HEK293 (cell line): ENCODE data around the gene NCR3LG1.

ENCODE experiments used
- ZBTB11 ChIP-seq: fragments of 450-650 bp; formaldehyde crosslinking; conservative IDR thresholded peaks from 2 replicates; pipeline ENCODE4 v1.5.1; 2016; ENCODE audit warnings: low read depth, missing biosample characterization, missing genetic modification characterization
- ZFHX2 ChIP-seq: fragments of 450-650 bp; formaldehyde crosslinking; conservative IDR thresholded peaks from 2 replicates; pipeline ENCODE4 v1.5.1; 2016; ENCODE audit warnings: missing biosample characterization, missing genetic modification characterization
- ZFP69B ChIP-seq: fragments of 450-650 bp; formaldehyde crosslinking; IDR thresholded peaks from 2 replicates; pipeline ENCODE4 v1.5.1; 2016; ENCODE audit warnings: missing biosample characterization, missing genetic modification characterization
- ZNF174 ChIP-seq: fragments of 450-650 bp; formaldehyde crosslinking; IDR thresholded peaks from 2 replicates; pipeline ENCODE4 v1.5.0; 2017; ENCODE audit warnings: missing biosample characterization, mild to moderate bottlenecking, missing genetic modification characterization
- ZNF302 ChIP-seq: fragments of 450-650 bp; formaldehyde crosslinking; IDR thresholded peaks from 2 replicates; pipeline ENCODE4 v1.5.1; 2016; ENCODE audit warnings: missing biosample characterization, missing genetic modification characterization, low read depth
- TF ChIP-seq, protein P1 (sequence below): fragments of 450-650 bp; formaldehyde crosslinking; IDR thresholded peaks from 2 replicates; pipeline ENCODE4 v1.5.1; 2016; ENCODE audit warnings: missing biosample characterization, missing genetic modification characterization

- no peak for TF ChIP-seq ZFHX2 (tag by site-specific recombination)
- TF ChIP-seq ZBTB11 (tag by site-specific recombination) = no peak
- TF ChIP-seq, protein P1, sequence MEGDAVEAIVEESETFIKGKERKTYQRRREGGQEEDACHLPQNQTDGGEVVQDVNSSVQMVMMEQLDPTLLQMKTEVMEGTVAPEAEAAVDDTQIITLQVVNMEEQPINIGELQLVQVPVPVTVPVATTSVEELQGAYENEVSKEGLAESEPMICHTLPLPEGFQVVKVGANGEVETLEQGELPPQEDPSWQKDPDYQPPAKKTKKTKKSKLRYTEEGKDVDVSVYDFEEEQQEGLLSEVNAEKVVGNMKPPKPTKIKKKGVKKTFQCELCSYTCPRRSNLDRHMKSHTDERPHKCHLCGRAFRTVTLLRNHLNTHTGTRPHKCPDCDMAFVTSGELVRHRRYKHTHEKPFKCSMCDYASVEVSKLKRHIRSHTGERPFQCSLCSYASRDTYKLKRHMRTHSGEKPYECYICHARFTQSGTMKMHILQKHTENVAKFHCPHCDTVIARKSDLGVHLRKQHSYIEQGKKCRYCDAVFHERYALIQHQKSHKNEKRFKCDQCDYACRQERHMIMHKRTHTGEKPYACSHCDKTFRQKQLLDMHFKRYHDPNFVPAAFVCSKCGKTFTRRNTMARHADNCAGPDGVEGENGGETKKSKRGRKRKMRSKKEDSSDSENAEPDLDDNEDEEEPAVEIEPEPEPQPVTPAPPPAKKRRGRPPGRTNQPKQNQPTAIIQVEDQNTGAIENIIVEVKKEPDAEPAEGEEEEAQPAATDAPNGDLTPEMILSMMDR (tag by site-specific recombination) = no peak
- TF ChIP-seq ZNF174 = no peak
- no peak for TF ChIP-seq ZFP69B (tag by site-specific recombination)
- TF ChIP-seq ZNF302 (tag by site-specific recombination) = no peak
These were observed 41.9 kb downstream of the NCR3LG1 start for GRCh38 chr11:17393472-17393871.
